Mucosa of gallbladder (tissue), 1 donor: Measurements from ENCODE around the gene HM13. TPM values are rescaled to one million over a fixed set of nuclear protein-coding genes. Genes with fewer than 3 reads are reported as not detected.
"Not testable (repeated sequence)": the region's sequence is repeated elsewhere in the genome, so short reads cannot be mapped to it uniquely, and the experiment has no call there.

Experiments
- DNase-seq: peaks from one replicate; pipeline ENCODE4 v3.0.0-alpha.2; 2020; ENCODE audit warnings: low spot score
- total RNA-seq: library from RNA; stranded (reverse); gene quantifications from one replicate; pipeline ENCODE4 v1.2.1, GENCODE V29; 2021
- donor health status: DM: no; HTN: no; CAD: no.

HM13 gene
- total RNA-seq, 1 donor from 2014 or later: 204 TPM

- DNase-seq: peak; percentile 83
Measured at GRCh38 chr20:31502884-31503673, 11.2 kb upstream of the HM13 start.

GRCh38 chr20:31505903-31506302 lies 8.3 kb upstream of the HM13 start:
- no peak for DNase-seq

GRCh38 chr20:31508517-31509244 lies 5.6 kb upstream of the HM13 start:
- DNase-seq: no peak

GRCh38 chr20:31515072-31515774 lies 981 bp downstream of the HM13 start:
- no peak for DNase-seq

GRCh38 chr20:31515775-31516107 lies 1.5 kb downstream of the HM13 start:
- no peak for DNase-seq

- DNase-seq: no peak
Measured at GRCh38 chr20:31516166-31516565, 1.9 kb downstream of the HM13 start.

- DNase-seq: no peak
Measured at GRCh38 chr20:31516651-31517050, 2.4 kb downstream of the HM13 start.

- DNase-seq: peak; percentile 55
Measured at GRCh38 chr20:31517373-31517772, 3.1 kb downstream of the HM13 start.

GRCh38 chr20:31521267-31521666 lies 7.0 kb downstream of the HM13 start:
- not testable (repeated sequence) for DNase-seq

- DNase-seq: no peak
Measured at GRCh38 chr20:31522731-31523130, 8.5 kb downstream of the HM13 start.

GRCh38 chr20:31523361-31524283 lies 9.4 kb downstream of the HM13 start:
- DNase-seq: no peak

GRCh38 chr20:31527266-31527665 lies 13.0 kb downstream of the HM13 start:
- no peak for DNase-seq

- DNase-seq: no peak
Measured at GRCh38 chr20:31535298-31535697, 21.1 kb downstream of the HM13 start.

- no peak for DNase-seq
Measured at GRCh38 chr20:31536575-31536974, 22.3 kb downstream of the HM13 start.

GRCh38 chr20:31537116-31537871 lies 23.1 kb downstream of the HM13 start:
- DNase-seq: no peak

- no peak for DNase-seq
Measured at GRCh38 chr20:31537890-31538289, 23.6 kb downstream of the HM13 start.

GRCh38 chr20:31538326-31538725 lies 24.1 kb downstream of the HM13 start:
- no peak for DNase-seq

- DNase-seq: not testable (repeated sequence)
Measured at GRCh38 chr20:31539636-31540035, 25.4 kb downstream of the HM13 start.

- DNase-seq: no peak
Measured at GRCh38 chr20:31540406-31540805, 26.2 kb downstream of the HM13 start.

GRCh38 chr20:31542201-31542842 lies 28.1 kb downstream of the HM13 start:
- no peak for DNase-seq
